ENCODE results near the gene TLX2.

DNA sequence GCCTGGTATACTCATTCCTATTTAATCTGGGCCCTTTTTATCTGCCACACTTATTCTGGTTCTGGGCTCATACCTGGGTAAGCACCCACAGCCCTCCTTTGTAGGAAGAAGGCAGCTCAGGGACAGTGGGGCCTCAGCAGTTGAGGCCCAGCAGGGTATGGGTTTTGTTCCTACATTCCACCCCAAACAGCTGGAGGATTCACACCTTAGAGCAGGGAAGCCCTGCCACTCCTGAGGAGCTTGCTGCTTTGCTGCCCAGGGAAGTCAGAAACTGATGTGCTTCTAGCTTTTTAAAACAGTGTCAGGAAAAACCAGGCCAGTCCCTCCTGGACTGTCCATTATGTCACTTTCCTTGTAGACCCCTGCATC is 13.7 kb upstream of the TLX2 start:
- TF ChIP-seq POLR2A (IDR thresholded peaks at IDR 0.05; ENCODE audit: low read depth, low read length) (no peak), POLR2AphosphoS5 (IDR thresholded peaks at IDR 0.05; ENCODE audit: insufficient read depth, low read depth, low read length) (no peak), EZH2 (IDR thresholded peaks at IDR 0.05; ENCODE audit: borderline replicate concordance, low read depth, low read length, severe bottlenecking) (no peak)
- TF ChIP-seq, protein P1, sequence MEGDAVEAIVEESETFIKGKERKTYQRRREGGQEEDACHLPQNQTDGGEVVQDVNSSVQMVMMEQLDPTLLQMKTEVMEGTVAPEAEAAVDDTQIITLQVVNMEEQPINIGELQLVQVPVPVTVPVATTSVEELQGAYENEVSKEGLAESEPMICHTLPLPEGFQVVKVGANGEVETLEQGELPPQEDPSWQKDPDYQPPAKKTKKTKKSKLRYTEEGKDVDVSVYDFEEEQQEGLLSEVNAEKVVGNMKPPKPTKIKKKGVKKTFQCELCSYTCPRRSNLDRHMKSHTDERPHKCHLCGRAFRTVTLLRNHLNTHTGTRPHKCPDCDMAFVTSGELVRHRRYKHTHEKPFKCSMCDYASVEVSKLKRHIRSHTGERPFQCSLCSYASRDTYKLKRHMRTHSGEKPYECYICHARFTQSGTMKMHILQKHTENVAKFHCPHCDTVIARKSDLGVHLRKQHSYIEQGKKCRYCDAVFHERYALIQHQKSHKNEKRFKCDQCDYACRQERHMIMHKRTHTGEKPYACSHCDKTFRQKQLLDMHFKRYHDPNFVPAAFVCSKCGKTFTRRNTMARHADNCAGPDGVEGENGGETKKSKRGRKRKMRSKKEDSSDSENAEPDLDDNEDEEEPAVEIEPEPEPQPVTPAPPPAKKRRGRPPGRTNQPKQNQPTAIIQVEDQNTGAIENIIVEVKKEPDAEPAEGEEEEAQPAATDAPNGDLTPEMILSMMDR (IDR thresholded peaks at IDR 0.05; ENCODE audit: extremely low read depth in 1 of 2, insufficient read depth in 1 of 2, low read depth in 1 of 2, low read length in 2 of 2): no peak
